Measurements from ENCODE around the gene GRIK2. TPM values are rescaled to one million over a fixed set of nuclear protein-coding genes. Genes with fewer than 3 reads are reported as not detected.

Gene GRIK2
- total RNA-seq, 2 donors from 2014 or later = not detected

- Mint-ChIP-seq H3K4me3 (no peak overlapping the region), H3K36me3 (ENCODE audit: insufficient read depth in 2 of 2) (peaks cover 2 to 3% of the 10 kb centered on the region in 2 donors), H3K4me1 (ENCODE audit: low read depth) (no peaks in the 10 kb centered on the region), H3K9me3 (peaks cover 9 to 15% of the 10 kb centered on the region in 2 donors), H3K27ac (no peak overlapping the region), H3K27me3 (ENCODE audit: low read depth) (no peaks in the 10 kb centered on the region)
- ATAC-seq (replicated peaks in 1 of 2) (no peak), DNase-seq (no peak)
These were observed 433.2 kb downstream of the GRIK2 start for GRCh38 chr6:101826678-101827077.

- no peaks in the 10 kb centered on the region for H3K27me3 Mint-ChIP-seq (ENCODE audit: low read depth)
- H3K4me3 Mint-ChIP-seq = no peak overlapping the region
- H3K4me1 Mint-ChIP-seq (ENCODE audit: low read depth) = no peaks in the 10 kb centered on the region
- ATAC-seq (replicated peaks in 1 of 2) = no peak
- H3K36me3 Mint-ChIP-seq (ENCODE audit: insufficient read depth in 2 of 2) = peaks cover 2 to 3% of the 10 kb centered on the region in 2 donors
- H3K9me3 Mint-ChIP-seq = peaks cover 9 to 16% of the 10 kb centered on the region in 2 donors
- no peak for DNase-seq
- no peak overlapping the region for H3K27ac Mint-ChIP-seq
These were observed 437.1 kb downstream of the GRIK2 start for GRCh38 chr6:101830501-101831031.

- no peak for ATAC-seq (replicated peaks in 1 of 2)
- no peak overlapping the region for H3K4me3 Mint-ChIP-seq
- no peak overlapping the region for H3K27ac Mint-ChIP-seq
- H3K4me1 Mint-ChIP-seq (ENCODE audit: low read depth) = no peaks in the 10 kb centered on the region
- H3K27me3 Mint-ChIP-seq (ENCODE audit: low read depth) = no peaks in the 10 kb centered on the region
- H3K9me3 Mint-ChIP-seq = peaks cover 9 to 13% of the 10 kb centered on the region in 2 donors
- H3K36me3 Mint-ChIP-seq (ENCODE audit: insufficient read depth in 2 of 2) = peaks cover 0 to 2% of the 10 kb centered on the region in 2 donors
- DNase-seq = no peak
These were observed 438.9 kb downstream of the GRIK2 start for GRCh38 chr6:101832371-101832770.

- Mint-ChIP-seq H3K4me3 (no peak overlapping the region), H3K4me1 (ENCODE audit: low read depth) (no peaks in the 10 kb centered on the region), H3K27ac (no peak overlapping the region), H3K9me3 (peaks cover 5% of the 10 kb centered on the region in 2 donors), H3K27me3 (ENCODE audit: low read depth) (no peaks in the 10 kb centered on the region), H3K36me3 (ENCODE audit: insufficient read depth in 2 of 2) (no peaks in the 10 kb centered on the region)
- DNase-seq (no peak), ATAC-seq (replicated peaks in 1 of 2) (no peak)
These were observed 446.6 kb downstream of the GRIK2 start for GRCh38 chr6:101840100-101840499.

GRCh38 chr6:101845172-101845571 lies 451.7 kb downstream of the GRIK2 start:
- ATAC-seq (replicated peaks in 1 of 2) (no peak), DNase-seq (no peak)
- H3K36me3 Mint-ChIP-seq (ENCODE audit: insufficient read depth in 2 of 2) = no peaks in the 10 kb centered on the region
- H3K4me1 Mint-ChIP-seq (ENCODE audit: low read depth) = no peaks in the 10 kb centered on the region
- no peak overlapping the region for H3K27ac Mint-ChIP-seq
- H3K9me3 Mint-ChIP-seq = peaks cover 2 to 4% of the 10 kb centered on the region in 2 donors
- H3K4me3 Mint-ChIP-seq = no peak overlapping the region
- no peaks in the 10 kb centered on the region for H3K27me3 Mint-ChIP-seq (ENCODE audit: low read depth)

GRCh38 chr6:101845621-101846020 lies 452.1 kb downstream of the GRIK2 start:
- no peak for DNase-seq
- H3K27me3 Mint-ChIP-seq (ENCODE audit: low read depth) = no peaks in the 10 kb centered on the region
- no peaks in the 10 kb centered on the region for H3K4me1 Mint-ChIP-seq (ENCODE audit: low read depth)
- H3K9me3 Mint-ChIP-seq = peaks cover 2 to 4% of the 10 kb centered on the region in 2 donors
- H3K27ac Mint-ChIP-seq = no peak overlapping the region
- H3K36me3 Mint-ChIP-seq (ENCODE audit: insufficient read depth in 2 of 2) = no peaks in the 10 kb centered on the region
- ATAC-seq (replicated peaks in 1 of 2) = no peak
- H3K4me3 Mint-ChIP-seq = no peak overlapping the region

- DNase-seq (no peak), ATAC-seq (replicated peaks in 1 of 2) (no peak)
- H3K36me3 Mint-ChIP-seq (ENCODE audit: insufficient read depth in 2 of 2) = no peaks in the 10 kb centered on the region
- H3K9me3 Mint-ChIP-seq = peaks cover 2 to 4% of the 10 kb centered on the region in 2 donors
- H3K27me3 Mint-ChIP-seq (ENCODE audit: low read depth) = no peaks in the 10 kb centered on the region
- H3K4me1 Mint-ChIP-seq (ENCODE audit: low read depth) = no peaks in the 10 kb centered on the region
- no peak overlapping the region for H3K4me3 Mint-ChIP-seq
- H3K27ac Mint-ChIP-seq = no peak overlapping the region
These were observed 454.2 kb downstream of the GRIK2 start for GRCh38 chr6:101847690-101848089.

GRCh38 chr6:101851911-101852310 lies 458.4 kb downstream of the GRIK2 start:
- Mint-ChIP-seq H3K27me3 (ENCODE audit: low read depth) (no peaks in the 10 kb centered on the region), H3K27ac (no peak overlapping the region), H3K4me1 (ENCODE audit: low read depth) (no peaks in the 10 kb centered on the region), H3K36me3 (ENCODE audit: insufficient read depth in 2 of 2) (no peaks in the 10 kb centered on the region), H3K4me3 (no peak overlapping the region), H3K9me3 (no peaks in the 10 kb centered on the region)
- ATAC-seq (replicated peaks in 1 of 2) (no peak), DNase-seq (no peak)

- Mint-ChIP-seq H3K9me3 (no peaks in the 10 kb centered on the region), H3K27me3 (ENCODE audit: low read depth) (no peaks in the 10 kb centered on the region), H3K4me1 (ENCODE audit: low read depth) (no peaks in the 10 kb centered on the region), H3K4me3 (no peak overlapping the region), H3K27ac (no peak overlapping the region), H3K36me3 (ENCODE audit: insufficient read depth in 2 of 2) (no peaks in the 10 kb centered on the region)
- no peak for DNase-seq
- no peak for ATAC-seq (replicated peaks in 1 of 2)
These were observed 459.9 kb downstream of the GRIK2 start for GRCh38 chr6:101853231-101854085.

GRCh38 chr6:101876431-101876830 lies 482.9 kb downstream of the GRIK2 start:
- no peak overlapping the region for H3K4me3 Mint-ChIP-seq
- DNase-seq = no peak
- H3K36me3 Mint-ChIP-seq (ENCODE audit: insufficient read depth in 2 of 2) = no peaks in the 10 kb centered on the region
- H3K9me3 Mint-ChIP-seq = peaks cover 5 to 9% of the 10 kb centered on the region in 2 donors
- ATAC-seq (replicated peaks in 1 of 2) = no peak
- H3K27me3 Mint-ChIP-seq (ENCODE audit: low read depth) = no peaks in the 10 kb centered on the region
- H3K4me1 Mint-ChIP-seq (ENCODE audit: low read depth) = no peaks in the 10 kb centered on the region
- no peak overlapping the region for H3K27ac Mint-ChIP-seq

- Mint-ChIP-seq H3K36me3 (ENCODE audit: insufficient read depth in 2 of 2) (no peaks in the 10 kb centered on the region), H3K4me1 (ENCODE audit: low read depth) (no peaks in the 10 kb centered on the region), H3K4me3 (no peak overlapping the region), H3K27ac (no peak overlapping the region), H3K9me3 (peaks cover 5 to 7% of the 10 kb centered on the region in 2 donors), H3K27me3 (ENCODE audit: low read depth) (no peaks in the 10 kb centered on the region)
- no peak for DNase-seq
- ATAC-seq (replicated peaks in 1 of 2) = no peak
These were observed 485.2 kb downstream of the GRIK2 start for GRCh38 chr6:101878554-101879276.

GRCh38 chr6:101879782-101880181 lies 486.3 kb downstream of the GRIK2 start:
- Mint-ChIP-seq H3K9me3 (peaks cover 5% of the 10 kb centered on the region in 2 donors), H3K36me3 (ENCODE audit: insufficient read depth in 2 of 2) (no peaks in the 10 kb centered on the region), H3K27ac (no peak overlapping the region), H3K27me3 (ENCODE audit: low read depth) (no peaks in the 10 kb centered on the region), H3K4me1 (ENCODE audit: low read depth) (no peaks in the 10 kb centered on the region), H3K4me3 (no peak overlapping the region)
- no peak for ATAC-seq (replicated peaks in 1 of 2)
- no peak for DNase-seq

GRCh38 chr6:101883505-101883904 lies 490.0 kb downstream of the GRIK2 start:
- Mint-ChIP-seq H3K27me3 (ENCODE audit: low read depth) (no peaks in the 10 kb centered on the region), H3K27ac (no peak overlapping the region), H3K9me3 (peaks cover 2 to 5% of the 10 kb centered on the region in 2 donors), H3K4me1 (ENCODE audit: low read depth) (no peaks in the 10 kb centered on the region), H3K4me3 (no peak overlapping the region), H3K36me3 (ENCODE audit: insufficient read depth in 2 of 2) (no peaks in the 10 kb centered on the region)
- DNase-seq = no peak
- ATAC-seq (replicated peaks in 1 of 2) = no peak

All from activated T-cell treated with anti-CD3 and anti-CD28 coated beads, Interleukin-2, amount 50 U/mL, for 72 hours (primary cell).